MCF 10A (cell line): ENCODE results near the gene STAB1. TPM values are rescaled to one million over a fixed set of nuclear protein-coding genes. Genes with fewer than 3 reads are reported as not detected.

ENCODE experiments used
- BruUV-seq: library from RNA; stranded (reverse); fragments of 400-500 nt; replicated peaks from 2 replicates; lab custom pipeline; 2021; lab: Mats Ljungman, UMichigan
- CTCF ChIA-PET: fragments of 300-600 bp; sonication (Branson Sonifier 250); formaldehyde crosslinking; extraction: SDS; loops from one replicate; lab custom pipeline; 2021; ENCODE audit warnings: antibody characterized with exemption, inconsistent platforms; lab: Yijun Ruan, JAX
- POLR2A ChIA-PET: fragments of 300-600, 350-650 bp; sonication (Branson Sonifier 250); formaldehyde crosslinking; extraction: SDS; loops from one replicate; lab custom pipeline; 2020; ENCODE audit warnings: antibody characterized with exemption, inconsistent platforms; lab: Yijun Ruan, JAX
- DNase-seq: peaks from one replicate; pipeline ENCODE4 v3.0.0-alpha.2; 2018; ENCODE audit not compliant: unreplicated experiment
- H3K27ac Mint-ChIP-seq: one replicate; pipeline ENCODE4 v1.8.0; 2022; ENCODE audit warnings: mild to moderate bottlenecking, low read depth, mixed read lengths; ENCODE audit not compliant: unreplicated experiment
- H3K27me3 Mint-ChIP-seq: one replicate; pipeline ENCODE4 v1.8.0; 2022; ENCODE audit warnings: mixed read lengths; ENCODE audit not compliant: insufficient read depth, unreplicated experiment
- H3K36me3 Mint-ChIP-seq: one replicate; pipeline ENCODE4 v1.8.0; 2022; ENCODE audit warnings: mild to moderate bottlenecking, moderate library complexity, mixed read lengths; ENCODE audit not compliant: insufficient read depth, unreplicated experiment
- H3K4me1 Mint-ChIP-seq: one replicate; pipeline ENCODE4 v1.8.0; 2022; ENCODE audit warnings: mixed read lengths; ENCODE audit not compliant: insufficient read depth, unreplicated experiment
- H3K4me3 Mint-ChIP-seq: one replicate; pipeline ENCODE4 v1.8.0; 2022; ENCODE audit warnings: mild to moderate bottlenecking, moderate library complexity, mixed read lengths; ENCODE audit not compliant: unreplicated experiment
- H3K9me3 Mint-ChIP-seq: one replicate; pipeline ENCODE4 v1.8.0; 2022; ENCODE audit warnings: mixed read lengths; ENCODE audit not compliant: unreplicated experiment
- CTCF ChIP-seq: fragments of 200-600 bp; IDR thresholded peaks from one replicate; pipeline ENCODE4 v1.8.0; 2022; ENCODE audit warnings: antibody characterized with exemption, mild to moderate bottlenecking; ENCODE audit not compliant: unreplicated experiment
- intact Hi-C: fragments of 100-400 bp; cut with micrococcal nuclease; formaldehyde crosslinking; loops from 2 replicates; pipeline ENCODE4 v1.14.1; 2022
- total RNA-seq: library from RNA; stranded (reverse); gene quantifications from 2 replicates; pipeline ENCODE4 v1.2.3, GENCODE V29; 2022

The STAB1 gene
- total RNA-seq, 1 experiment from 2014 or later: not detected

- TF ChIP-seq CTCF: no peak
- H3K36me3 Mint-ChIP-seq: no peaks in the 10 kb centered on the region
- no peak for DNase-seq
- no TSS peak for BruUV-seq
- peaks cover 7% of the 10 kb centered on the region for H3K4me1 Mint-ChIP-seq
- ChIA-PET CTCF (interaction anchor here (0.5 to 0.6 kb wide), 2 partner anchors 165 to 190 kb away, joined by 4 read pairs; no protein-coding TSS in a partner anchor), POLR2A (no interaction called here)
- no peak overlapping the region for H3K4me3 Mint-ChIP-seq
- intact Hi-C loops: no loop called here
- H3K27me3 Mint-ChIP-seq: no peaks in the 10 kb centered on the region
- H3K9me3 Mint-ChIP-seq: no peaks in the 10 kb centered on the region
- no peak overlapping the region for H3K27ac Mint-ChIP-seq
Observed at GRCh38 chr3:52503788-52504424, 8.8 kb downstream of the STAB1 start.

GRCh38 chr3:52504977-52505376 is 9.8 kb downstream of the STAB1 start:
- no peak for DNase-seq
- Mint-ChIP-seq H3K4me1 (peaks cover 7% of the 10 kb centered on the region), H3K9me3 (no peaks in the 10 kb centered on the region), H3K27me3 (no peaks in the 10 kb centered on the region), H3K4me3 (no peak overlapping the region), H3K36me3 (no peaks in the 10 kb centered on the region), H3K27ac (no peak overlapping the region)
- CTCF ChIA-PET: interaction anchor here (0.7 to 1.3 kb wide), 2 partner anchors 57 to 77 kb away, joined by 3 read pairs; no protein-coding TSS in a partner anchor
- TF ChIP-seq CTCF: no peak
- intact Hi-C loops: no loop called here
- POLR2A ChIA-PET: no interaction called here
- no TSS peak for BruUV-seq

GRCh38 chr3:52506266-52506966 is 11.3 kb downstream of the STAB1 start:
- Mint-ChIP-seq H3K36me3 (no peaks in the 10 kb centered on the region), H3K27ac (no peak overlapping the region), H3K27me3 (no peaks in the 10 kb centered on the region), H3K4me3 (no peak overlapping the region), H3K9me3 (no peaks in the 10 kb centered on the region), H3K4me1 (peaks cover 7% of the 10 kb centered on the region)
- no peak for DNase-seq
- no TSS peak for BruUV-seq
- no peak for TF ChIP-seq CTCF
- CTCF ChIA-PET: no interaction called here
- POLR2A ChIA-PET: no interaction called here
- intact Hi-C loops: no loop called here

GRCh38 chr3:52507359-52507758 is 12.2 kb downstream of the STAB1 start:
- ChIA-PET CTCF (interaction anchor here (0.7 kb wide), 1 partner anchor 371 kb away, joined by 3 read pairs; no protein-coding TSS in a partner anchor), POLR2A (no interaction called here)
- no peaks in the 10 kb centered on the region for H3K27me3 Mint-ChIP-seq
- intact Hi-C loops: no loop called here
- no peaks in the 10 kb centered on the region for H3K9me3 Mint-ChIP-seq
- no peak overlapping the region for H3K27ac Mint-ChIP-seq
- BruUV-seq: no TSS peak
- peaks cover 7% of the 10 kb centered on the region for H3K4me1 Mint-ChIP-seq
- H3K36me3 Mint-ChIP-seq: no peaks in the 10 kb centered on the region
- DNase-seq: peak; percentile 79
- TF ChIP-seq CTCF: no peak
- peak overlapping the region; percentile 31 for H3K4me3 Mint-ChIP-seq
